Small intestine (tissue), 16 donors: ENCODE data around the gene DNAI7. TPM values are rescaled to one million over a fixed set of nuclear protein-coding genes. Genes with fewer than 3 reads are reported as not detected.

Source experiments
- DNase-seq, 2 donors: peaks; one replicate each; pipeline versions ENCODE4 v3.0.0 to v3.0.0-alpha.2; 2013
- FAIRE-seq: peaks from 2 replicates; lab custom pipeline; 2012; peaks lifted over from hg19 to GRCh38; lab: Jason Lieb, UNC
- H3K27ac ChIP-seq, 3 donors: one replicate each; pipeline ENCODE4 v1.5.1; 2013; ENCODE audit warnings: low read length in 2 of 3, mild to moderate bottlenecking in 2 of 3, control low read depth in 1 of 3, inconsistent platforms in 1 of 3, low read depth in 1 of 3, moderate library complexity in 1 of 3
- H3K27me3 ChIP-seq, 3 donors: one replicate each; pipeline ENCODE4 v1.6.1; 2013; ENCODE audit warnings: low read length in 3 of 3, inconsistent platforms in 1 of 3; ENCODE audit not compliant: control insufficient read depth in 3 of 3, insufficient read depth in 3 of 3
- H3K36me3 ChIP-seq, 3 donors: one replicate each; pipeline ENCODE4 v1.6.1; 2013; ENCODE audit warnings: low read length in 3 of 3, inconsistent platforms in 1 of 3, low read depth in 1 of 3, mild to moderate bottlenecking in 1 of 3, moderate library complexity in 1 of 3; ENCODE audit not compliant: control insufficient read depth in 3 of 3, insufficient read depth in 2 of 3
- H3K4me1 ChIP-seq, 3 donors: one replicate each; pipeline ENCODE4 v1.6.1; 2013; ENCODE audit warnings: low read length in 2 of 3, inconsistent platforms in 1 of 3, low read depth in 1 of 3, mild to moderate bottlenecking in 1 of 3, moderate library complexity in 1 of 3; ENCODE audit not compliant: control insufficient read depth in 3 of 3, insufficient read depth in 2 of 3
- H3K4me3 ChIP-seq, 3 donors: one replicate each; pipeline ENCODE4 v1.5.1; 2013; ENCODE audit warnings: low read length in 3 of 3, control low read depth in 1 of 3, inconsistent platforms in 1 of 3, low read depth in 1 of 3, mild to moderate bottlenecking in 1 of 3, moderate library complexity in 1 of 3
- H3K9me3 ChIP-seq, 2 donors: one replicate each; pipeline ENCODE4 v1.6.1; 2013; ENCODE audit warnings: low read depth in 1 of 2, low read length in 1 of 2; ENCODE audit not compliant: control insufficient read depth in 2 of 2, insufficient read depth in 1 of 2
- WGBS, 3 donors: extraction: QIAGEN DNeasy Blood & Tissue Kit; methylation state at CpG; one replicate each; pipeline ENCODE4 v1.1.7; 2013; 5-methylcytosine and 5-hydroxymethylcytosine counted together
- long read RNA-seq, 10 donors: transcript quantifications; one replicate each; lab custom pipeline, GENCODE V29; 2026
- polyA plus RNA-seq, 4 donors: library from polyadenylated mRNA; stranded (reverse) in 3 of 4; unstranded in 1 of 4; fragments of 200-250 nt in 3 of 4; fragments of 120-200 nt in 1 of 4; gene quantifications; one replicate each; pipeline versions ENCODE4 v1.2.1 to v1.2.3, GENCODE V29; 2013
- donor health status: healthy with polysubstance abuse.
- donor health status: control.
- donor health status: control.
- donor health status: Bipolar disorder and iron deficiency.
- donor health status: healthy.

DNAI7 gene
- under 1 TPM in 2 of 4 donors, not detected in 2; 0.04 to 0.22 TPM for polyA plus RNA-seq
- long read RNA-seq, donor 1, partial matches to known transcripts = 14 of 14 reads
- long read RNA-seq, donor 1, other reads (novel, unspliced or antisense) = 0 of 14 reads
- long read RNA-seq, donor 2 = 0 reads
- long read RNA-seq, donor 3 = 0 reads
- long read RNA-seq, donor 4 = 0 reads
- long read RNA-seq, donor 5 = 0 reads
- long read RNA-seq, donor 6 = 0 reads
- long read RNA-seq, donor 7 = 0 reads
- long read RNA-seq, donor 8 = 0 reads
- long read RNA-seq, donor 9 = 0 reads
- long read RNA-seq, donor 10 = 0 reads

- no peaks in the 10 kb centered on the region for H3K27me3 ChIP-seq
- peaks cover 0 to 11% (median 3%) of the 10 kb centered on the region in 3 donors for H3K4me1 ChIP-seq
- DNase-seq (peak; percentile 94 to 99), FAIRE-seq (no peak)
- no peaks in the 10 kb centered on the region for H3K36me3 ChIP-seq
- peak within 1 kb of the TSS; percentile 87 to 99 (median 99) for H3K27ac ChIP-seq
- WGBS, 3 donors = 0 to 1% (median 0%) methylated on average over 52 to 54 of the region's 54 CpGs
- H3K4me3 ChIP-seq = peak within 1 kb of the TSS; percentile 75 to 93 (median 86)
- no peaks in the 10 kb centered on the region for H3K9me3 ChIP-seq
Observed at GRCh38 chr12:25195056-25195971, at the start of gene DNAI7, which contains the start of gene ETFRF1. TSS of gene DNAI7 (minus strand) at chr12:25195160. CDS start at chr12:25195078, 82 bp downstream. TSS of gene ETFRF1 (plus strand) at chr12:25195237. CDS start at chr12:25203957, 8,720 bp downstream.

- DNase-seq (no peak), FAIRE-seq (no peak)
- Histone ChIP-seq H3K9me3 (no peaks in the 10 kb centered on the region), H3K4me3 (no peak overlapping the region), H3K27ac (peak overlapping the region in 1 of 3 donors; percentile 88), H3K27me3 (no peaks in the 10 kb centered on the region), H3K4me1 (peaks cover 0 to 19% (median 0%) of the 10 kb centered on the region in 3 donors), H3K36me3 (peaks cover 0 to 12% (median 0%) of the 10 kb centered on the region in 3 donors)
Observed at GRCh38 chr12:25243680-25243990, 48.7 kb upstream of the DNAI7 start.

- Histone ChIP-seq H3K27ac (peak overlapping the region in 1 of 3 donors; percentile 88), H3K9me3 (no peaks in the 10 kb centered on the region), H3K27me3 (no peaks in the 10 kb centered on the region), H3K36me3 (peaks cover 0 to 10% (median 0%) of the 10 kb centered on the region in 3 donors), H3K4me1 (peaks cover 0 to 19% (median 0%) of the 10 kb centered on the region in 3 donors), H3K4me3 (no peak overlapping the region)
- WGBS, 3 donors = 23 to 61% (median 43%) methylated on average over 5 of the region's 5 CpGs
- peak; percentile 87 to 90 for DNase-seq
- no peak for FAIRE-seq
Observed at GRCh38 chr12:25242981-25243679, 48.2 kb upstream of the DNAI7 start.

- Histone ChIP-seq H3K27ac (peak overlapping the region in 1 of 3 donors; percentile 16), H3K36me3 (peaks cover 0 to 7% (median 4%) of the 10 kb centered on the region in 3 donors), H3K4me3 (no peak overlapping the region), H3K9me3 (no peaks in the 10 kb centered on the region), H3K4me1 (peaks cover 0 to 19% (median 0%) of the 10 kb centered on the region in 3 donors), H3K27me3 (no peaks in the 10 kb centered on the region)
- peak; percentile 46 to 52 for DNase-seq
- peak; percentile 92 for FAIRE-seq
- 39 to 49% (median 46%) methylated on average over 6 of the region's 6 CpGs for WGBS, 3 donors
Observed at GRCh38 chr12:25241167-25242020, 46.4 kb upstream of the DNAI7 start.

- H3K27me3 ChIP-seq = no peaks in the 10 kb centered on the region
- no peak overlapping the region for H3K4me3 ChIP-seq
- no peaks in the 10 kb centered on the region for H3K9me3 ChIP-seq
- no peak overlapping the region for H3K27ac ChIP-seq
- FAIRE-seq = no peak
- DNase-seq = no peak
- peaks cover 0 to 14% (median 4%) of the 10 kb centered on the region in 3 donors for H3K36me3 ChIP-seq
- peaks cover 0 to 2% (median 0%) of the 10 kb centered on the region in 3 donors for H3K4me1 ChIP-seq
- 81 to 87% (median 86%) methylated on average over 4 of the region's 4 CpGs for WGBS, 3 donors
Observed at GRCh38 chr12:25236626-25237025, 41.7 kb upstream of the DNAI7 start.

- 52 to 79% (median 75%) methylated on average over 1 of the region's 1 CpG for WGBS, 3 donors
- H3K4me3 ChIP-seq = no peak overlapping the region
- FAIRE-seq = no peak
- H3K27me3 ChIP-seq = no peaks in the 10 kb centered on the region
- no peaks in the 10 kb centered on the region for H3K4me1 ChIP-seq
- H3K9me3 ChIP-seq = no peaks in the 10 kb centered on the region
- no peak for DNase-seq
- H3K27ac ChIP-seq = no peak overlapping the region
- peaks cover 0 to 15% (median 4%) of the 10 kb centered on the region in 3 donors for H3K36me3 ChIP-seq
Observed at GRCh38 chr12:25236190-25236589, 41.2 kb upstream of the DNAI7 start.

GRCh38 chr12:25213338-25213737, 18.4 kb upstream of the DNAI7 start:
- 93 to 96% (median 94%) methylated on average over 1 of the region's 1 CpG for WGBS, 3 donors
- Histone ChIP-seq H3K27me3 (no peaks in the 10 kb centered on the region), H3K9me3 (no peaks in the 10 kb centered on the region), H3K4me3 (no peak overlapping the region), H3K27ac (no peak overlapping the region), H3K36me3 (peaks cover 0 to 19% (median 2%) of the 10 kb centered on the region in 3 donors), H3K4me1 (peaks cover 0 to 2% (median 0%) of the 10 kb centered on the region in 3 donors)
- DNase-seq (no peak), FAIRE-seq (no peak)
